Measurements from ENCODE around the gene PON3. TPM values are rescaled to one million over a fixed set of nuclear protein-coding genes. Genes with fewer than 3 reads are reported as not detected.

Gene PON3
- total and polyA plus RNA-seq, 2 of the 8 experiments (the other 6 are each of a cell fraction or from before 2014, with no cell fraction given), result not detected

DNA sequence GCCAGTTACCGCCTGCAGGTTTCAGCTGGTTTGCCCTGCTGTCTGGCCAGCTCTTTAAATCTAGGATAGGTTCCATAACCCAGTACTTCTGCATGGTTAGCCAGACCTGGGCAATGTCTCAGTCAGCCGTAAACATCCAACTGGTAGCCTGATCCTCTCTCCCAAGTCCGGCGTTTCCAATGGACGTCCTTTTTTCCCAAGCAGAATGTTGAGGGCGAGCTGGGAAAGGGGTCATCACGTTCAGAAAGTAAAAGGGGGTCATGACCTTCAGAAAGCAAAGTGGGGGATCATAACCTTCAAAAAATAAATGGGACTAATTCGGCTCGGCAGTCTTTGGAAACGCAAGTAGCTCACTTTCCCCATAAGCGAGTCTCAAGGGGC lies 430 bp downstream of the PON3 start:
- CTCF ChIA-PET (ENCODE audit: partially characterized antibody), result interaction anchor here (0.6 to 3.0 kb wide), 18 partner anchors 10 to 116 kb away, joined by 3 to 16 read pairs (median 4); no protein-coding TSS in a partner anchor
- TF ChIP-seq, protein P1, sequence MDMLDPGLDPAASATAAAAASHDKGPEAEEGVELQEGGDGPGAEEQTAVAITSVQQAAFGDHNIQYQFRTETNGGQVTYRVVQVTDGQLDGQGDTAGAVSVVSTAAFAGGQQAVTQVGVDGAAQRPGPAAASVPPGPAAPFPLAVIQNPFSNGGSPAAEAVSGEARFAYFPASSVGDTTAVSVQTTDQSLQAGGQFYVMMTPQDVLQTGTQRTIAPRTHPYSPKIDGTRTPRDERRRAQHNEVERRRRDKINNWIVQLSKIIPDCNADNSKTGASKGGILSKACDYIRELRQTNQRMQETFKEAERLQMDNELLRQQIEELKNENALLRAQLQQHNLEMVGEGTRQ (IDR thresholded peaks at IDR 0.05; ENCODE audit: low read length), result no peak
- TF ChIP-seq SIN3A (conservative IDR thresholded peaks at IDR 0.05 in 1 of 2, IDR thresholded peaks at IDR 0.05 in 1 of 2; ENCODE audit: low read depth in 1 of 2, low read length in 2 of 2), result no peak
- no peak for TF ChIP-seq RXRA (IDR thresholded peaks at IDR 0.05; ENCODE audit: insufficient read depth, low read depth, low read length)
- TF ChIP-seq MAFK (IDR thresholded peaks at IDR 0.05; ENCODE audit: low read depth, low read length), result no peak
- TF ChIP-seq E2F6 (IDR thresholded peaks at IDR 0.05), result no peak
- TF ChIP-seq CTBP2 (IDR thresholded peaks at IDR 0.05; ENCODE audit: borderline replicate concordance, insufficient read depth, insufficient read length, low read length), result no peak
- TF ChIP-seq PHF8 (conservative IDR thresholded peaks at IDR 0.05; ENCODE audit: low read depth, low read length), result no peak
- TF ChIP-seq CBX8 (IDR thresholded peaks at IDR 0.05; ENCODE audit: borderline replicate concordance, low read depth, low read length), result no peak
- no peak for TF ChIP-seq TEAD4 (IDR thresholded peaks at IDR 0.05; ENCODE audit: low read depth, low read length)
- Histone ChIP-seq H2AFZ (ENCODE audit: low read length) (no peak overlapping the region), H3K79me2 (ENCODE audit: control insufficient read depth in 1 of 2, insufficient read depth in 2 of 2, low read length in 2 of 2) (no peaks in the 10 kb centered on the region), H2BK12ac (ENCODE audit: low read depth, low read length) (no peak overlapping the region), H3K4me3 (ENCODE audit: extremely low read depth in 1 of 4, insufficient read depth in 2 of 4, low read depth in 3 of 4, low read length in 4 of 4) (no peak overlapping the region), H3K9me3 (ENCODE audit: insufficient read depth in 2 of 2, low read depth in 1 of 2, low read length in 1 of 2) (no peaks in the 10 kb centered on the region), H2BK5ac (ENCODE audit: low read depth, low read length) (no peak overlapping the region), H3K18ac (ENCODE audit: extremely low read depth, low read length) (no peak overlapping the region), H3K4me2 (ENCODE audit: insufficient read depth in 1 of 2, low read depth in 2 of 2, low read length in 2 of 2) (no peak overlapping the region; a peak in 1 of 4 replicates), H3K79me1 (ENCODE audit: low read depth, low read length) (no peaks in the 10 kb centered on the region), H4K20me1 (replicated peaks in 1 of 2; ENCODE audit: control insufficient read depth in 1 of 2, insufficient read depth in 2 of 2, low read length in 2 of 2) (no peaks in the 10 kb centered on the region), H2BK120ac (replicated peaks; ENCODE audit: low read depth, low read length) (no peak overlapping the region), H3K9ac (replicated peaks in 1 of 4; ENCODE audit: extremely low read depth in 1 of 4, low read depth in 3 of 4, low read length in 3 of 4) (no peak overlapping the region), H3K23ac (ENCODE audit: insufficient read length) (no peak overlapping the region), H2AK5ac (ENCODE audit: low read depth, low read length) (no peak overlapping the region), H2BK15ac (ENCODE audit: low read length) (no peak overlapping the region), H2BK20ac (ENCODE audit: low read length) (no peak overlapping the region), H3K4ac (replicated peaks; ENCODE audit: insufficient read length, low read depth, low read length) (no peak overlapping the region), H3K23me2 (ENCODE audit: low read depth, low read length) (no peaks in the 10 kb centered on the region), H3K14ac (ENCODE audit: insufficient read length) (no peak overlapping the region), H3K36me3 (ENCODE audit: control insufficient read depth in 2 of 4, insufficient read depth in 4 of 4, low read length in 3 of 4) (no peaks in the 10 kb centered on the region), H4K91ac (replicated peaks; ENCODE audit: insufficient read length, low read length) (no peak overlapping the region), H4K8ac (ENCODE audit: extremely low read depth, insufficient read depth, low read length) (no peak overlapping the region), H4K5ac (ENCODE audit: insufficient read length, low read depth, low read length) (no peak overlapping the region), H3K4me1 (replicated peaks in 1 of 4; ENCODE audit: control insufficient read depth in 3 of 4, insufficient read depth in 4 of 4, low read length in 3 of 4) (no peaks in the 10 kb centered on the region; a peak in 1 of 7 replicates), H3K56ac (replicated peaks; ENCODE audit: insufficient read length, low read depth, low read length) (no peak overlapping the region), H3K27ac (ENCODE audit: low read depth, low read length) (no peak overlapping the region), H3K27me3 (replicated peaks in 1 of 4; ENCODE audit: control insufficient read depth in 3 of 4, extremely low read depth in 1 of 4, insufficient read depth in 3 of 4, low read length in 3 of 4) (no peaks in the 10 kb centered on the region)
- WGBS, 2 experiments (ENCODE audit: extremely low coverage in 1 of 2, insufficient coverage in 1 of 2, insufficient read length in 1 of 2, insufficient replicate concordance in 2 of 2, low coverage in 1 of 2, low lambda C conversion rate in 2 of 2, missing lambda C conversion rate in 1 of 2), result 85% methylated on average over 11 of the region's 11 CpGs; no CpG with 5 or more reads in 1 of the 2 experiments
- POLR2A ChIA-PET (ENCODE audit: partially characterized antibody), result no interaction called here
- DNase-seq (ENCODE audit: low read depth in 1 of 2, low spot score in 2 of 2) (no peak), FAIRE-seq (no peak)
